Omental fat pad (tissue), 4 donors: ENCODE measurements around the gene PITPNM3. TPM values are rescaled to one million over a fixed set of nuclear protein-coding genes. Genes with fewer than 3 reads are reported as not detected.

ENCODE experiments used
- ATAC-seq: fragments of 150-250 bp; one replicate; pipeline ENCODE4 v1.9.1; 2016; ENCODE audit warnings: mild to moderate bottlenecking, moderate library complexity; ENCODE audit not compliant: low FRiP score
- DNase-seq: peaks from one replicate; pipeline ENCODE4 v3.0.0-alpha.2; 2019; ENCODE audit warnings: low spot score
- total RNA-seq, 4 donors: library from RNA; depleted of rRNA; stranded (reverse); fragments of >200 nt; gene quantifications; one replicate each; pipeline ENCODE4 v1.1.0, GENCODE V29; 2016
- TF ChIP-seq, protein P1 (sequence below), 3 donors: fragments of 450-650 bp; IDR thresholded peaks; one replicate each; pipeline ENCODE4 v1.5.1; 2016 to 2017; ENCODE audit warnings: antibody characterized with exemption in 3 of 3, mild to moderate bottlenecking in 3 of 3, moderate library complexity in 2 of 3

The PITPNM3 gene
- total RNA-seq, 4 donors from 2014 or later = 0.82 to 3.5 (median 2.5) TPM

- no peak for ATAC-seq
- no peak for DNase-seq
- TF ChIP-seq, protein P1, sequence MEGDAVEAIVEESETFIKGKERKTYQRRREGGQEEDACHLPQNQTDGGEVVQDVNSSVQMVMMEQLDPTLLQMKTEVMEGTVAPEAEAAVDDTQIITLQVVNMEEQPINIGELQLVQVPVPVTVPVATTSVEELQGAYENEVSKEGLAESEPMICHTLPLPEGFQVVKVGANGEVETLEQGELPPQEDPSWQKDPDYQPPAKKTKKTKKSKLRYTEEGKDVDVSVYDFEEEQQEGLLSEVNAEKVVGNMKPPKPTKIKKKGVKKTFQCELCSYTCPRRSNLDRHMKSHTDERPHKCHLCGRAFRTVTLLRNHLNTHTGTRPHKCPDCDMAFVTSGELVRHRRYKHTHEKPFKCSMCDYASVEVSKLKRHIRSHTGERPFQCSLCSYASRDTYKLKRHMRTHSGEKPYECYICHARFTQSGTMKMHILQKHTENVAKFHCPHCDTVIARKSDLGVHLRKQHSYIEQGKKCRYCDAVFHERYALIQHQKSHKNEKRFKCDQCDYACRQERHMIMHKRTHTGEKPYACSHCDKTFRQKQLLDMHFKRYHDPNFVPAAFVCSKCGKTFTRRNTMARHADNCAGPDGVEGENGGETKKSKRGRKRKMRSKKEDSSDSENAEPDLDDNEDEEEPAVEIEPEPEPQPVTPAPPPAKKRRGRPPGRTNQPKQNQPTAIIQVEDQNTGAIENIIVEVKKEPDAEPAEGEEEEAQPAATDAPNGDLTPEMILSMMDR (IDR thresholded peaks at IDR 0.05) = no peak
These were observed 92.5 kb downstream of the PITPNM3 start for GRCh38 chr17:6463616-6464445.

- TF ChIP-seq, protein P1 (IDR thresholded peaks at IDR 0.05) = no peak
- DNase-seq (no peak), ATAC-seq (no peak)
These were observed 93.7 kb downstream of the PITPNM3 start for GRCh38 chr17:6462692-6463091.

GRCh38 chr17:6461792-6462524 is 94.4 kb downstream of the PITPNM3 start:
- TF ChIP-seq, protein P1 (IDR thresholded peaks at IDR 0.05) = no peak
- no peak for ATAC-seq
- DNase-seq = no peak

- DNase-seq (no peak), ATAC-seq (no peak)
These were observed 95.1 kb downstream of the PITPNM3 start for GRCh38 chr17:6461246-6461645.

GRCh38 chr17:6460531-6461161 is 95.7 kb downstream of the PITPNM3 start:
- TF ChIP-seq, protein P1 (IDR thresholded peaks at IDR 0.05) = no peak
- no peak for DNase-seq
- no peak for ATAC-seq

More at GRCh38 chr17:6461246-6461645, 95.1 kb downstream of the PITPNM3 start:
- TF ChIP-seq, protein P1 (IDR thresholded peaks at IDR 0.05) = no peak

GRCh38 chr17:6458460-6458950 is 97.8 kb downstream of the PITPNM3 start:
- ATAC-seq (no peak), DNase-seq (no peak)
- TF ChIP-seq, protein P1 (IDR thresholded peaks at IDR 0.05) = no peak
